Colonic mucosa (tissue), 4 donors: ENCODE results near the gene ANKRD33B. TPM values are rescaled to one million over a fixed set of nuclear protein-coding genes. Genes with fewer than 3 reads are reported as not detected.

Source experiments
- DNase-seq: peaks from one replicate; pipeline ENCODE4 v3.0.0-alpha.2; 2020
- H3K27ac ChIP-seq: fragments of 200-600 bp; one replicate; pipeline ENCODE4 v1.8.0; 2021
- H3K27me3 ChIP-seq: fragments of 200-600 bp; one replicate; pipeline ENCODE4 v1.8.0; 2021
- H3K36me3 ChIP-seq: fragments of 200-600 bp; one replicate; pipeline ENCODE4 v1.8.0; 2021
- H3K4me1 ChIP-seq: fragments of 200-600 bp; one replicate; pipeline ENCODE4 v1.8.0; 2021; ENCODE audit warnings: mild to moderate bottlenecking
- H3K4me3 ChIP-seq: fragments of 200-600 bp; one replicate; pipeline ENCODE4 v1.8.0; 2021
- H3K9ac ChIP-seq, 2 donors: one replicate each; pipeline ENCODE4 v1.7.0; 2013; ENCODE audit warnings: control low read depth in 2 of 2, low read depth in 2 of 2, low read length in 2 of 2
- H3K9me3 ChIP-seq: fragments of 200-600 bp; one replicate; pipeline ENCODE4 v1.8.0; 2021
- CTCF ChIP-seq: fragments of 200-600 bp; IDR thresholded peaks from one replicate; pipeline ENCODE4 v1.8.0; 2022; ENCODE audit warnings: antibody characterized with exemption, mild to moderate bottlenecking
- intact Hi-C: fragments of 100-400 bp; cut with DNase I; formaldehyde crosslinking; loops from one replicate; pipeline ENCODE4 v1.14.1; 2022
- total RNA-seq, 2 donors: library from RNA; stranded (reverse); fragmentation: NEBNext Ultra II Directional in 1 of 2; extraction: Animal tissue kit (Norgen Biotek cat#: 25700) in 1 of 2; gene quantifications; one replicate each; pipeline ENCODE4 v1.2.1, GENCODE V29; 2021
- donor health status: healthy.
- donor health status: DM: no; HTN: no; CAD: no.
- donor health status: DM: no; HTN: no; CAD: no.

ANKRD33B gene
- total RNA-seq, 2 donors from 2014 or later = 0.47 to 0.66 TPM

DNA sequence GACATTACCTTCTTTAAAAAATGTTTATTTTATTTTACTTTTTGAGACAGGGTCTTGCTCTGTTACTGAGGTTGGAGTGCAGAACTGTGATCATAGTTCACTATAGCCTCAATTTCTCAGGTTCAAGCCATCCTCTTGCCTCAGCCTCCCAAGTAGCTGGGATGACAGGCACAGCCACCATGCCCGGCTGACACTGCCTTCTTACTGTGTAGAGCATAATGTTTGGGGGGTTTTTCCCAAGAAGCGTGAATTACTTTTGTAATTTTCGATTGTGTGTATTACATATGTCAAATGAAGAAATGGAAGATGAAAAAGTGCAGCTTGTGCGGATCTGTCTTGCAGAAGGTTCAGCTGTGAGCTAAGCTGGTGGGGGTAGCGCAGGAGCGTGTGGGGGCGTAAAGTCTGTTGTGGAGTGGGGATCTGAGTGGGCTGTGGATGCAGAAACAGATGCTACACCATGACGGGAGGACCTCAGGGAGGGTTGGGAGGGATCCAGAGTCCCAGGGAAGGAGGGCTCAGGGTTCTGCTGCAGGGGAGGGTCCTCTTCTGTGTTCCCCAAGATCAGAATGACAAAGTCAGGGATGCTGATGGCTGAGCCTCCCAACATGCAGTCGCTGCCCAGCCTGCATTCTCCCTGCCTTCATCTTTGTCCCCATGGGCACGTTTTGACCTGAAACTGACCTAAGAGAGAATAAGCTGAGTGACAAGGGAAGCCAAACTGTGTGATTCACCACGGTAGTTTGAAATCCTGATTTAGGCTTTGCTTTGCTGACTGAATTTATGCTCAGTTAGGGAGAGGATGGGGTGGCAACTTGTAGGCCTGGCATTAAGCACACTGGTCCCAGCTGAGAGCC is 6.8 kb upstream of the ANKRD33B start:
- H3K4me3 ChIP-seq = no peak overlapping the region
- intact Hi-C loops = no loop called here
- DNase-seq = no peak
- H3K27me3 ChIP-seq = no peaks in the 10 kb centered on the region
- H3K36me3 ChIP-seq = no peaks in the 10 kb centered on the region
- H3K9me3 ChIP-seq = no peaks in the 10 kb centered on the region
- no peaks in the 10 kb centered on the region for H3K4me1 ChIP-seq
- no peak overlapping the region for H3K9ac ChIP-seq
- H3K27ac ChIP-seq = no peak overlapping the region
- TF ChIP-seq CTCF = no peak

GRCh38 chr5:10559151-10559550 is 4.7 kb upstream of the ANKRD33B start:
- H3K27me3 ChIP-seq = peaks cover 19% of the 10 kb centered on the region
- intact Hi-C loops = no loop called here
- no peaks in the 10 kb centered on the region for H3K36me3 ChIP-seq
- no peaks in the 10 kb centered on the region for H3K9me3 ChIP-seq
- no peak for TF ChIP-seq CTCF
- no peak for DNase-seq
- H3K9ac ChIP-seq = no peak overlapping the region
- no peak overlapping the region for H3K27ac ChIP-seq
- no peak overlapping the region for H3K4me3 ChIP-seq
- H3K4me1 ChIP-seq = no peaks in the 10 kb centered on the region

DNA sequence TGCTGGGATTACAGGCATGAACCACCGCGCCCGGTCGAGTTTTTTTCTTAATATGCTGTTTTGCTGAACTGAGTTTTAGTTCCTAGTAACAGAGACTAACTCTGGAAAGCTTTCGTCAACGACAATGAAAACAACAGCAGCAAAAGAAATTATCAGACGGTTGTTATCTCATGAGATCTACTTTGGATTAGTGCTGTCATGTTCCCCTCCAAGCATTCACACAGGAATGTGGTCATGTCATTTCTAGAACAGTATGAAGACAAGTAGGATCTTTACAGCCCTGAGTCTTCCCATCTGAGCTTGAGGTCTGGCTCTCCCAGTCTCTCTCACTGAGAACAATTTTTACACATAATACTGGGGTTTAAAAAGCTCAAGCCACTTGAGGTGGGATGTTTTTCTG is 4.0 kb upstream of the ANKRD33B start:
- TF ChIP-seq CTCF = no peak
- no peaks in the 10 kb centered on the region for H3K4me1 ChIP-seq
- no peak overlapping the region for H3K4me3 ChIP-seq
- no peak overlapping the region for H3K9ac ChIP-seq
- no peaks in the 10 kb centered on the region for H3K9me3 ChIP-seq
- DNase-seq = no peak
- H3K27ac ChIP-seq = no peak overlapping the region
- intact Hi-C loops = no loop called here
- H3K27me3 ChIP-seq = peaks cover 24% of the 10 kb centered on the region
- no peaks in the 10 kb centered on the region for H3K36me3 ChIP-seq

DNA sequence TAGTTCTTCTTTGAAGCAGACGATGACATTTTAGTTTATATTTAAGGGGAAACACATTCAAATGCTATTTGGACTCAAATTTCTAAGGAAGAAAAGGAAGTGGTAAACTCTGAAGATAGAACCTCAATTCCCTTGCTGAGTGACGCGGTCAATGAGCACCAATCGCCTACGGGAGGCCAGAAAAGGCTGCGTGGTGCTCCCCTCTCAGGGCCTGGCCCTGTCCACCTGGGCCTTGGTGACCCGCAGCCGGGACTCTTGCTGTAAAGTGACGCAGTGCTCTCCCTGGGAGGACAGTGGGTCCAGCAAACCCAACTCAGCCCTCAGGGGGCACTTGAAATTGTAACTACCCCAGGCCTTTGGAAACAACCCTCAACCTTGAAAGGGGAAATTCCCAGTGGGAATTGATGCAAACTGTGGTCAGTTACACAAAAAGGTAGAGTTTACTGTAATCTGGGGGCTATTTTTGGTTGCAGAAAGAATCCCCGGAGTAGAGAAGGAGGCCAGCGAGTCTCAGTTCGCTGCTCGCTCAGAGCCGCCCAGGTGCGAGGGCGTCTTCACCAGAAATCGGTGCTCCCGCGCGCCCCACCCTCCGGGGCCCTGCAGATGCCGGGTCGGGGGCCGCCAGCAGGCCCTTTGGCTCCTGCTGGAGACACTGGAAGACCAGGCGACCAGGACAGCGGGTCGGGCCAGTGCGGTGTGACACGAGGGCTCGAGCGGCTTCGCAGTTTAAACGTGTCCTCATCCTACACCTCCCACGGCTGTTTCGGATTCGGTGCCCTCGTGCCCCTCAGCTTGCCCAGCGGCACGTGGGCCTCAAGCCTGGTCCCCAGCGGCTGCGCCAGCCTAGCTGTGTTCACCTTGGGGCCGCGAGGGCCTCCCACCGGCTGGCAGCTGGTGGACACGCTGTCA is 1.4 kb upstream of the ANKRD33B start:
- intact Hi-C loops = no loop called here
- Histone ChIP-seq H3K9me3 (no peaks in the 10 kb centered on the region), H3K27ac (no peak overlapping the region), H3K4me1 (no peaks in the 10 kb centered on the region), H3K36me3 (no peaks in the 10 kb centered on the region), H3K27me3 (peaks cover 35% of the 10 kb centered on the region), H3K4me3 (no peak overlapping the region), H3K9ac (peak overlapping the region in 1 of 2 donors; percentile 66)
- no peak for DNase-seq
- TF ChIP-seq CTCF = no peak

GRCh38 chr5:10563110-10563944 is 543 bp upstream of the ANKRD33B start:
- Histone ChIP-seq H3K27me3 (peaks cover 35% of the 10 kb centered on the region), H3K27ac (peak overlapping the region; percentile 66), H3K4me3 (peak overlapping the region; percentile 59), H3K36me3 (no peaks in the 10 kb centered on the region), H3K4me1 (no peaks in the 10 kb centered on the region), H3K9ac (peak overlapping the region; percentile 40 to 66), H3K9me3 (no peaks in the 10 kb centered on the region)
- intact Hi-C loops = no loop called here
- no peak for TF ChIP-seq CTCF
- peak; percentile 48 for DNase-seq
